Astrocyte of the spinal cord (primary cell): ENCODE results near the gene HAGHL.

Source experiments
- DNase-seq: peaks from one replicate; pipeline ENCODE4 v3.0.0; 2011; ENCODE audit warnings: low read depth, low spot score
- H3K4me3 ChIP-seq: 2 replicates; pipeline ENCODE4 v1.5.1; 2011; ENCODE audit warnings: low read depth, mild to moderate bottlenecking, low read length, moderate library complexity
- in situ Hi-C: cut with HindIII; loops from 2 replicates; pipeline ENCODE4 v1.10.0; 2017; ENCODE audit warnings: low sequenced_read_pairs
- TF ChIP-seq, protein P1 (sequence below): IDR thresholded peaks from 2 replicates; pipeline ENCODE4 v1.5.1; 2012; ENCODE audit warnings: low read depth, mild to moderate bottlenecking, low read length, inconsistent platforms

HAGHL gene

DNA sequence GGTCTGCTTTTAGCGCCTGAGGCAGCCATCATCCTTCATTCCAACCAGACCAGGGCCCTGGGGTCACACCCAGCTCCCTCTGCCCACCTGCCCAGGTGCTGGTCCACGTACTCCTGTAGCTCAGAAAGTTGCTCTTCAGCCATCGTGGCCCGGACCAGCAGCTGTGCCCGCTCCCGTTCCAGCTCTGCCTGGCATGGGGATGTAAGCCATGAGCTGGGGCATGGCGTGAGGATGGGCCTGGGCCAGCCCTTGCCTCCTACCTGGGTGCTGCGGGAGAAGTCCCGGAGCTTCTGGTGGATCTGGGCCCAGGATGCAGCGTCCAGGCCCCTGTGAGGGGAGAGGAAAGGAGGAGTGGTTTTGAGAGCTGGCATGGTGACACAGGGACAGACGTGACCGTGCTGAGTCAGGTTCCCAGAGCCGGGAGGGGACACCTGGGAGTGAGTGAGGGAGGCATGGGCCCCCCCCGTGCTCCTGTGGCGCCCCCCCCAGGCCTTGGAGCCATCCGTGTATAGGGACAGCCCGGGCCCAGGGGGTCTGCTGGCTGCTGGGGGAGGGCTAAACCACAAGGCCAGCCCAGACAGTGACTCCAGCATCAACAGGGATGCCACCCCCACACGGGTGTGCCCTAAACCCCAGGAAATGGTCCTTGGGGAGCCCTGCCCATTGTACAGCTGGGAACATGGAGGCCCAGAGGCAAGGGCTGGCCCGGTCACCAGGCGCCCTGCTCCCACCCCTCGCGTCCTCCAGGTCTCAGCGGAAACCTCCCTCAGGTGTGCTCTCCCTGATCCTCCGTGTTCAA lies 3.9 kb upstream of the HAGHL start:
- H3K4me3 ChIP-seq, result no peak overlapping the region
- in situ Hi-C loops, result no loop called here
- TF ChIP-seq, protein P1, sequence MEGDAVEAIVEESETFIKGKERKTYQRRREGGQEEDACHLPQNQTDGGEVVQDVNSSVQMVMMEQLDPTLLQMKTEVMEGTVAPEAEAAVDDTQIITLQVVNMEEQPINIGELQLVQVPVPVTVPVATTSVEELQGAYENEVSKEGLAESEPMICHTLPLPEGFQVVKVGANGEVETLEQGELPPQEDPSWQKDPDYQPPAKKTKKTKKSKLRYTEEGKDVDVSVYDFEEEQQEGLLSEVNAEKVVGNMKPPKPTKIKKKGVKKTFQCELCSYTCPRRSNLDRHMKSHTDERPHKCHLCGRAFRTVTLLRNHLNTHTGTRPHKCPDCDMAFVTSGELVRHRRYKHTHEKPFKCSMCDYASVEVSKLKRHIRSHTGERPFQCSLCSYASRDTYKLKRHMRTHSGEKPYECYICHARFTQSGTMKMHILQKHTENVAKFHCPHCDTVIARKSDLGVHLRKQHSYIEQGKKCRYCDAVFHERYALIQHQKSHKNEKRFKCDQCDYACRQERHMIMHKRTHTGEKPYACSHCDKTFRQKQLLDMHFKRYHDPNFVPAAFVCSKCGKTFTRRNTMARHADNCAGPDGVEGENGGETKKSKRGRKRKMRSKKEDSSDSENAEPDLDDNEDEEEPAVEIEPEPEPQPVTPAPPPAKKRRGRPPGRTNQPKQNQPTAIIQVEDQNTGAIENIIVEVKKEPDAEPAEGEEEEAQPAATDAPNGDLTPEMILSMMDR, result no peak
- no peak for DNase-seq

DNA sequence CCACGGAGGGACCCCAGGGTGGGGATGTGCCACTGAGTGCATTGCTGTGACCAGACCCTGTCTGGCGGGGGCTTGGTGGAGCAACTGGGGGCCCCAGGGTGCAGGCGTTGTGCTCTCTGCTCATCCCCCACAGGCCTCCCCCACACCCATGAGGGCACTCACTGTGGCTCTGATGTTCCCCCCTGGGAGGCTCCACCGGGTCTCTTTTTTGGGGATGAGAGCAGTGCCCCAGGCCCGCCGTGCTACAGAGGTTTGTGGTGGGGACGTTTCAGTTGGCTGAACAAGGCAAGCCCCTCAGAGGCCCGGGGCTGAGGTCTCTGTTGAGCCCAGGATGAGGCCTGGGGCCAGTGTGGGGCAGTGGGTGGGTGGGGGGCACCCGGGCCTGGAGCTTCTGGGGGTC lies 3.2 kb upstream of the HAGHL start:
- TF ChIP-seq, protein P1, result no peak
- no peak for DNase-seq
- in situ Hi-C loops, result no loop called here
- no peak overlapping the region for H3K4me3 ChIP-seq

DNA sequence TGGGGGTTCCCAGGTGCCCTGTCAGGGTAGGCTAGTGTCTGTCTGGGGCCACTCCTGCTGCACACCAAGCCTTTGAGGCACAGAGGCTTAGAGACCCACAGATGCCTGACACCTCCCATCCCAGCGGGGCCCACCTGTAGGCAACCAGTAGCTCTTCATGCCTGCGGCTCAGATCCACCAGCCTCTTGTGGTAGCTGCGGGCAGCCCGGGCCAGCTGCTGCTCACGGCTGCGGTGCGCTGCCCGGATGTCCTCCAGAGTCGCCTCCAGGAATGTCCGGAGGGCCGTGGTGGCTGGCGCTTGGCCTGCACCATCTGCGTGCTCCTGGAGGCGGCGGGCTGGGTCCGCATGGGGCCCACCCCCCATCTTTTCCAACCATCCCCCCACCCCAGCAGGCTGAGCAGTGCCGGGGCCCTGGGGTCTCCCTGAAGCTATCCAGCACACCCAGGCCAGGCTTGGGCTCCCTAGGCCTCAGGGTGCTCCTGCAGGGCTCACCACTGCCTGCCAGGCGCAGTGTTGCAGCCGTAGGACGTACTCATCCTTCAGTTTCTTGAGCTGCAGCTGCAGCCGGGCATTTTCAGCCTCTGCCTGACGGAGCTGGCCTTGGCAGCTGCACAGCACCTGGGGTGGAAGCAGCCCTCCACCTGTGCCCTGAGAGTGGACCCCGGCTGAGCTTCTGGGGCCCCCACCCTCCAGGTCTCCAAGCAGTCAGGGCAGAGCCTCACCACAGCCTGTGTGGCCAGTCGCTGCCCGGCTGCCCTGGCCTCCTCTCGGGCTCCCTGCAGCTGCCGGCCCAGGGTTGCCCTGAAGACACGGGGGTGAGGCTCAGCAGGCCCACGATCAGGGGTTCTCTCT lies 2.5 kb upstream of the HAGHL start:
- no peak overlapping the region for H3K4me3 ChIP-seq
- no peak for DNase-seq
- in situ Hi-C loops, result no loop called here
- TF ChIP-seq, protein P1, result no peak

DNA sequence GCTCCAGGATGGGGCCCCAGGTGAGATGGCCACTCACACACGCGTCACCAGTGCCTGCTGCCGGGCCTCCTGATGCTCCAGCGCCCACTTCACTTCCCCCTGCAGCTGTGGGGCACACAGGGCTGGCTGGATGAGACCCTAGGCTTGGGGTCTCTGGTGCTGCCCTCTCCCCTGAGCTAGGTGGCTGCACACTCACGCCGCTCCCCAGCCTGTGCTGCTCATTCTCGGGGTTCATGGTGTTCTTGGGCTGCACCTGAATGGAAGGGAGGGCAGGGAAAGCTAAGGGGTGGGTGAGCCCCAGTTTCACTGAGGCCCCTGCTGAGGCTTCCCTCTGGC lies 1.9 kb upstream of the HAGHL start:
- TF ChIP-seq, protein P1, result no peak
- no peak for DNase-seq
- in situ Hi-C loops, result no loop called here
- no peak overlapping the region for H3K4me3 ChIP-seq

DNA sequence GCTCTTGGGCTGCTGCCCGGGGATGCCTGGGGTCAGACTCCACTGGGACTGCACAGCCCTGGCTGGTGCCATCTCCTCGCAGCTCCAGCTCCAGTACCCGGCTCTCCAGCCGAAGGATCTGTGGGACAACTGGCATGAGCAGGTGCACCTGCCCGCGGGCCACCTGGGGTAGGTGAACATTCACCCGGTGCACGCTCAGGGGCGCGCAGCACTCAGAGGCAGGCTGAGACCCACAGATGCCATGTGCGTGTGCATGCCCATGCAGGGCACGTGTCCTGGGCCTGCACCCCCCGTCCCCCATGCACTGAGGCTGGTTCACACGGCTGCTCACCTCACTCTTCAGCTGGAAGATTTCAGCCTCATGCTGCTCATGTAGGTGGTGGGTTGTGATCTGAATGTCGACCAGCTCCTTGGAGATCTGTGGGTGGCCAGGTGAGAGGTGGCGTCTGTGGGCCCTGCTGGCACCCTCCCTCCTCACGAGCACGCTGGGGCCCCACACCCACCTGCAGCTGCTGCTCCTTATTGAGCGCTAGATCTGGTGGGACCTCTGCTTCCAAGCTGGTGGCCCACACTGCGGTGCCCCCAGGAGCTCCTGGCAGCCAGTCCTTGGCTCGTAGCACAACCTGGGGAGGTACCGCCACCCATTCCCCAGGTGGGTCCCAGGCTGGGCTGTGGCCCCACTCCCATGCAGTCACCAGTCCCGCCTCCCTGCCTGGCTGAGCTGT lies 1.3 kb upstream of the HAGHL start:
- in situ Hi-C loops, result no loop called here
- TF ChIP-seq, protein P1, result no peak
- H3K4me3 ChIP-seq, result no peak overlapping the region
- DNase-seq, result no peak

DNA sequence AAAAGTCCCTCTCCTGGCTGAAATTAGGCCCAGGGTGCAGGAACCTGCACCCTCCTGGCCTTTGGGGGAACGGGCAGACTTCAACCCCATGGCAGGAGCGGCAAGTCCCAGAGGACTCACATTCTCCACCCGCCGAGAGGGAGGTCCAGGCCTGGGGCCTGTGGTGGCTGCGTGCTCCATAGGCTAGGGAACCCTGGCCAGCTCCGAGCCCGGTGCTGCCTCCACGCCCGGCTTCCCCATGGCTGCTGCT lies 793 bp upstream of the HAGHL start:
- no peak overlapping the region for H3K4me3 ChIP-seq
- TF ChIP-seq, protein P1, result no peak
- DNase-seq, result no peak
- in situ Hi-C loops, result no loop called here
